ENCODE measurements around the gene PPM1M. TPM values are rescaled to one million over a fixed set of nuclear protein-coding genes. Genes with fewer than 3 reads are reported as not detected.

Gene PPM1M
- total and polyA plus RNA-seq, 8 donors = 7.9 to 44.9 (median 15.8) TPM

- TF ChIP-seq POLR2A (IDR thresholded peaks at IDR 0.05) (no peak), EP300 (IDR thresholded peaks at IDR 0.05) (no peak), POLR2AphosphoS5 (IDR thresholded peaks at IDR 0.05) (no peak), CTCF (IDR thresholded peaks at IDR 0.05) (no peak)
- DNase-seq = no peak
- intact Hi-C loops (cut with DNase I; ENCODE audit: low total_unique reads) = no loop called here
- Histone ChIP-seq H3K9me3 (no peaks in the 10 kb centered on the region), H3K4me1 (peaks cover 11 to 31% (median 25%) of the 10 kb centered on the region in 4 donors), H3K36me3 (peaks cover 6 to 29% (median 21%) of the 10 kb centered on the region in 4 donors), H3K27me3 (peaks cover 0 to 6% (median 0%) of the 10 kb centered on the region in 3 donors), H3K4me3 (no peak overlapping the region), H3K27ac (no peak overlapping the region)
- WGBS, 5 donors = 63 to 72% (median 67%) methylated on average over 6 to 11 of the region's 11 CpGs
Measured at GRCh38 chr3:52297242-52298148, 51.9 kb downstream of the PPM1M start.

DNA sequence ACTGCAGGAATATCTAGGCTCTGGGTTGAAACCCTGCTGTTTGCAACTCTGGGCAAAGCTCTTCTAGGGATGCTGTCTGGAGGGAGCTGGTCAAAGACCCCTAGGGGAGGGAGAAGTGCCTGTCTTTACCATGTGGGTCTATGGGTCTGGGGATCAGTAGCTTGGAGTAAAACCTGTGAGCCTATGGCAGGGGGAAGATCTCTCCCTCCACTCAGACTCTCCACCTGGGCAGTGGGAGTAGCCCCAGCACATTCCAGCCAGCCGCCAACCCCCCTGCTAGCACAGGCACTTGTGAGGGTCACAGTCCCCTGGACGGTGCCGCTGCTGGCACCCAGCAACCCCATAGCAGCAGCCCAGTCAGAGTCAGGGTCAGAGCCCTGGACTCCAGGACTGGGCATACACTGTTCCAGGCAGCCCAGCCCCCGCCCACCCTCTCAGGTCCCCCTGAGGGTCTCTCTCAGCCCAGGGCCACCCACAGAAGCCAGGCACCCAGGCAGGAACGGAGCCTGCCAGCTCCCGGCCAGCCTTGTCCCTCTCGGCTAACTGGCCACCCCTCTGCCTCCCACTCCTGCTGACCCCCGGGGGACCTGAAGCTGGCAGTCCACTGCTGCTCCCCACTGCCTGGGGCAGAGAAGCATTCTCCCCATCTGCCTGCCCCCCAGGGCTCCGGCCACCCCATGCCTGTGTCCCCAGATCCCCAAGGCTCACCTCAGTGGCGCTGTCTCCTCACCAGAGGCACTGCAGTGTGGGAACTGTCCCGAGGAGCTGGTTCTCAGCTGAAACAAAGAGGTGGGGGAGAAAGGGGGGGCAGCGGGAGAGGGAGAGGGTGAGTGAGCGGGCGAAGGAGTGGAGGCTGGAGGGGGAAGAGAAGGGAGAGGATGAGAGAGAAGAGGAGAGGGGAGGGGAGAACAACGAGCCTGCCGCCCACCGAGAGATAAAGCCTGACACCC lies 52.9 kb downstream of the PPM1M start:
- WGBS, 5 donors = 16 to 37% (median 24%) methylated on average over 11 to 17 of the region's 17 CpGs
- TF ChIP-seq CTCF (IDR thresholded peaks at IDR 0.05) (no peak), POLR2A (IDR thresholded peaks at IDR 0.05) (no peak), POLR2AphosphoS5 (IDR thresholded peaks at IDR 0.05) (no peak), EP300 (IDR thresholded peaks at IDR 0.05) (no peak)
- no peak overlapping the region for H3K27ac ChIP-seq

DNA sequence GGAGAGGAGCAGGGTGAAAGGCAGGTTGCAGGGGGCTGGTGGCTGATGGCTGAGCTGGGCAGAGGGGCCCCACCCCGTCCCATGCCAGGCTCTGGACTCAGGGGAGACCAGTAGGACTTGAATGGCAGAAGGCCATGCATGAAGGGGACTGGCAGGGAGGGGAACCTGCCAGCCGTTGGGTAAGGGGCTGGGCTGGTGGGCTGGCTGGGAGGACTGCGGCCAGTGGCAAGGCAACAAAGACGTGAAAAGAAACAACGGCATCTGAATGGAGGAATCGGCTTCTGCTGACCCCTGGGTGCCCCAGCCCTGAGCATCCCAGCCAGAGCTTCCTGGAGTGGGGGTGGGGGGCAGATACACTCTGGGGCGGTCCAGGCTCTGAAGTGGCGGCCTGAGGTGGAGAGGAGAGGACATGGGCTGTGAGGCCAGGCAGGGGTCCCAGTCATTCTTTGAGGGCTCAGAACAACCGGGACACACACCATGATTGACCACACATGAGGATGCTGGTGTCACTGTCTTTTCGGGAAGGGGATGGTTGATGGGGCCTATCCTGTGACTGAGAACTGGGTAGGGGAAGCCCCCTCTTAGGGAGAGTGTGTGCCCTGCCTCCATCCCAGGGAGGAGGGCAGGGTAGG lies 53.8 kb downstream of the PPM1M start:
- peaks cover 0 to 6% (median 0%) of the 10 kb centered on the region in 3 donors for H3K27me3 ChIP-seq
- H3K9me3 ChIP-seq = no peaks in the 10 kb centered on the region
- no peak overlapping the region for H3K27ac ChIP-seq
- WGBS, 5 donors = 25 to 56% (median 38%) methylated on average over 10 of the region's 10 CpGs
- intact Hi-C loops (cut with DNase I; ENCODE audit: low total_unique reads) = no loop called here
- peaks cover 0 to 10% (median 5%) of the 10 kb centered on the region in 4 donors for H3K36me3 ChIP-seq
- H3K4me3 ChIP-seq = no peak overlapping the region
- DNase-seq = peak in 1 of 2 donors; percentile 50
- TF ChIP-seq CTCF (IDR thresholded peaks at IDR 0.05) (no peak), POLR2AphosphoS5 (IDR thresholded peaks at IDR 0.05) (no peak), POLR2A (IDR thresholded peaks at IDR 0.05) (no peak), EP300 (IDR thresholded peaks at IDR 0.05) (no peak)
- peaks cover 11 to 31% (median 25%) of the 10 kb centered on the region in 4 donors for H3K4me1 ChIP-seq

More for the DNA sequence above, 52.9 kb downstream of the PPM1M start:
- intact Hi-C loops (cut with DNase I; ENCODE audit: low total_unique reads) = no loop called here
- peak in 1 of 2 donors; percentile 84 for DNase-seq
- Histone ChIP-seq H3K4me3 (no peak overlapping the region), H3K4me1 (peaks cover 11 to 31% (median 25%) of the 10 kb centered on the region in 4 donors), H3K27me3 (peaks cover 0 to 6% (median 0%) of the 10 kb centered on the region in 3 donors), H3K9me3 (no peaks in the 10 kb centered on the region), H3K36me3 (peaks cover 0 to 19% (median 11%) of the 10 kb centered on the region in 4 donors)

Small RNAs within 50 kb of the gene (small RNA-seq; reads per million reads assigned to genes)
- gene MIR135A1 = 0 to 0.31 (median 0.05) reads per million in 4 donors
- gene MIRLET7G = 1,352 to 2,970 (median 1,766) reads per million in 4 donors

Other genes with a start within 250 kb of the PPM1M start
- gene RPL29, start 249.9 kb upstream of the PPM1M start, total RNA-seq = 1,000 to 10,000 TPM in 1 of 5 donors, 100 to 1,000 TPM in 4; 144 to 1,657 (median 865) TPM
- 1,000 to 10,000 TPM; 2,501 to 3,071 (median 2,933) TPM for gene RPL29, start 249.9 kb upstream of the PPM1M start, polyA plus RNA-seq
- 10 to 100 TPM in 1 of 5 donors, 1 to 10 TPM in 3, under 1 TPM in 1; 0.58 to 23.7 (median 4.6) TPM for gene DUSP7, start 189.2 kb upstream of the PPM1M start, total RNA-seq
- 10 to 100 TPM in 1 of 3 donors, 1 to 10 TPM in 2; 4.9 to 11.2 (median 5.1) TPM for gene DUSP7, start 189.2 kb upstream of the PPM1M start, polyA plus RNA-seq
- gene POC1A, start 91.3 kb upstream of the PPM1M start, total RNA-seq = 10 to 100 TPM in 1 of 5 donors, 1 to 10 TPM in 3, not detected in 1; 1.8 to 23.2 (median 3.5) TPM
- gene POC1A, start 91.3 kb upstream of the PPM1M start, polyA plus RNA-seq = 1 to 10 TPM; 3.0 to 4.4 (median 3.5) TPM
- 10 to 100 TPM; 19.6 to 75.3 (median 33.4) TPM for gene ALAS1, start 47.6 kb upstream of the PPM1M start, total RNA-seq
- gene ALAS1, start 47.6 kb upstream of the PPM1M start, polyA plus RNA-seq = 10 to 100 TPM; 35.6 to 59.1 (median 42.7) TPM
- gene TLR9, start 20.1 kb upstream of the PPM1M start, total RNA-seq = not detected
- under 1 TPM in 1 of 3 donors, not detected in 2; 0.18 TPM for gene TLR9, start 20.1 kb upstream of the PPM1M start, polyA plus RNA-seq
- gene TWF2, start 6.6 kb upstream of the PPM1M start, total RNA-seq = 100 to 1,000 TPM in 1 of 5 donors, 10 to 100 TPM in 4; 18.7 to 237 (median 39.1) TPM
- 10 to 100 TPM; 37.5 to 58.7 (median 40.8) TPM for gene TWF2, start 6.6 kb upstream of the PPM1M start, polyA plus RNA-seq
- 10 to 100 TPM in 4 of 5 donors, 1 to 10 TPM in 1; 8.2 to 64.8 (median 30.4) TPM for gene WDR82, start 32.9 kb downstream of the PPM1M start, total RNA-seq
- 10 to 100 TPM; 20.6 to 28.7 (median 28.0) TPM for gene WDR82, start 32.9 kb downstream of the PPM1M start, polyA plus RNA-seq
- 10 to 100 TPM; 16.7 to 55.0 (median 19.2) TPM for gene GLYCTK, start 42.1 kb downstream of the PPM1M start, total RNA-seq
- gene GLYCTK, start 42.1 kb downstream of the PPM1M start, polyA plus RNA-seq = 10 to 100 TPM in 2 of 3 donors, 1 to 10 TPM in 1; 9.1 to 26.9 (median 14.6) TPM
- 10 to 100 TPM in 4 of 5 donors, 1 to 10 TPM in 1; 6.1 to 57.6 (median 22.2) TPM for gene DNAH1, start 70.6 kb downstream of the PPM1M start, total RNA-seq
- gene DNAH1, start 70.6 kb downstream of the PPM1M start, polyA plus RNA-seq = 1 to 10 TPM; 1.9 to 3.4 (median 3.0) TPM
- gene BAP1, start 164.2 kb downstream of the PPM1M start, total RNA-seq = 100 to 1,000 TPM in 1 of 5 donors, 10 to 100 TPM in 4; 49.4 to 137 (median 66.8) TPM
- gene BAP1, start 164.2 kb downstream of the PPM1M start, polyA plus RNA-seq = 10 to 100 TPM; 50.3 to 68.1 (median 52.4) TPM
- gene PHF7, start 164.9 kb downstream of the PPM1M start, total RNA-seq = 10 to 100 TPM; 11.4 to 53.3 (median 15.2) TPM
- 10 to 100 TPM in 1 of 3 donors, 1 to 10 TPM in 2; 3.7 to 10.2 (median 4.1) TPM for gene PHF7, start 164.9 kb downstream of the PPM1M start, polyA plus RNA-seq
- 1 to 10 TPM in 3 of 5 donors, under 1 TPM in 2; under 0.01 to 9.6 (median 1.7) TPM for gene SEMA3G, start 199.3 kb downstream of the PPM1M start, total RNA-seq
- gene SEMA3G, start 199.3 kb downstream of the PPM1M start, polyA plus RNA-seq = 1 to 10 TPM; 1.4 to 2.3 (median 1.9) TPM
- 1 to 10 TPM in 2 of 5 donors, not detected in 3; 3.1 to 6.5 TPM for gene TNNC1, start 208.3 kb downstream of the PPM1M start, total RNA-seq
- gene TNNC1, start 208.3 kb downstream of the PPM1M start, polyA plus RNA-seq = 10 to 100 TPM in 2 of 3 donors, 1 to 10 TPM in 1; 4.9 to 41.1 (median 20.3) TPM
- gene NISCH, start 209.8 kb downstream of the PPM1M start, total RNA-seq = 100 to 1,000 TPM in 3 of 5 donors, 10 to 100 TPM in 2; 68.5 to 456 (median 147) TPM
- gene NISCH, start 209.8 kb downstream of the PPM1M start, polyA plus RNA-seq = 10 to 100 TPM; 18.3 to 36.4 (median 19.9) TPM
- gene STAB1, start 249.6 kb downstream of the PPM1M start, total RNA-seq = 100 to 1,000 TPM in 2 of 5 donors, 10 to 100 TPM in 3; 51.6 to 295 (median 79.9) TPM
- 10 to 100 TPM; 33.7 to 55.3 (median 48.6) TPM for gene STAB1, start 249.6 kb downstream of the PPM1M start, polyA plus RNA-seq

All from stomach (tissue), 9 donors.